ENCODE measurements around the gene CHST11.

Gene CHST11

DNA sequence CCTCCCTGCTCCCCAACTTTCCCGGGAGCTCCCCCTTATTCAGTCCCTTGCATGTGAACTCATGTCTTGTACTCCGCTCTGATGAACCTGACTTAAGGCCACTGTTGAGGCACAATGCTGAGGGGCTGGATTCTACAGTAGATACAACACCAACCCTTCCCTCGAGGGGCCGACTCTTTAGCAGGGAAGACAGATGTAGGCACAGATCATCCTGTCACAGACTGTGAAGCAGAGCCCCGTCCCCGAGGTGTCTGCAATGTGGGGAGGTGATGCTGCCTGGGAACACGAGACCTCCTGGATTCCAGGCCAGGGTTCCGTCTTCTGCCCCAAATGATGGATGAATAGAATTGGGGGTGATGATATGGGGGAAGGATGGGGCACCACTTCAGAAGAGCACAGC lies 175.1 kb downstream of the CHST11 start:
- no peak for DNase-seq (ENCODE audit: low read depth)

DNA sequence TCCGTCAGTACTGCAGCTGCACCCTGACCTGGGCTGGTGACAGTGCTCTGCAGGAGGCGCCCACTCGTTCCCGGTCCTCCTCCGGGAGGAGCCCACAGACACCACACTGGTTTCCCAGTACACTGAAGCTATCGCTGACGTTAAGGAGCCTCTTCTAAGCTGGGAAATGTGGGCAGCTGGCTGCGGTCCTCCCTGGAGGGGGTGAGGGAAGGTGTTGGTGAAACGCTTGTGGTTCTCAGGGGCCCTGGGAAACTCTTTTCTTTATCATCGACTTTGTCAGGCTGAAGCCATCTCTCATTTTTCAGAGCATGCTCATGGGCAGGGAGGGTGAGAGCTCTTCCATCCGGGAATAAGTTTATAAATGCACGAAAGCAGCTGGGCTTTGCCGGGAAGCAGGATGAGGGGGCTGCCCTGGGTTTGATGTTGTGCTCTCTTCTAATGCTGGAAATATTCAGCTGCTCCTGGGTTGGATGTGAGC lies 176.0 kb downstream of the CHST11 start:
- DNase-seq (ENCODE audit: low read depth) = no peak

GRCh38 chr12:104634044-104634443 lies 177.3 kb downstream of the CHST11 start:
- no peak for DNase-seq (ENCODE audit: low read depth)

DNA sequence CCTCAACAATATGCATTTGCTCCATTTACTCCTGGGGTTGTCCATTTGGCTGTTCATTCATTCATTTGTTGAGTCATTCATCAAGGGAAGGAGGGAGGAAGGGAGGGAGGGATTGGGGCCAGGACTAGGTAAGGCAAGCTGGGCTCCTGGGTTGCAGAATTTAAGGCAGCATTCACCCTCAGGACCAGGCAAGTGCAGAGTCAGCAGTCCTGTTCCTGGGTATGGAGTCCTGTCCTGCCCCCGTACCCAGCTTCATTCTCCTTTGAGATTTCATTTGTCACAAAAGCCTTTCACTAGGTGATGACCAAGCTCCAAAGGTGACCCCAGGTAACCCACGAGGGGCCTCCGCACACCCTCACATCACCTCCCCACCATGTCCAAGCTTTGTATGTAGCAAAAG lies 178.1 kb downstream of the CHST11 start:
- no peak for DNase-seq (ENCODE audit: low read depth)

DNA sequence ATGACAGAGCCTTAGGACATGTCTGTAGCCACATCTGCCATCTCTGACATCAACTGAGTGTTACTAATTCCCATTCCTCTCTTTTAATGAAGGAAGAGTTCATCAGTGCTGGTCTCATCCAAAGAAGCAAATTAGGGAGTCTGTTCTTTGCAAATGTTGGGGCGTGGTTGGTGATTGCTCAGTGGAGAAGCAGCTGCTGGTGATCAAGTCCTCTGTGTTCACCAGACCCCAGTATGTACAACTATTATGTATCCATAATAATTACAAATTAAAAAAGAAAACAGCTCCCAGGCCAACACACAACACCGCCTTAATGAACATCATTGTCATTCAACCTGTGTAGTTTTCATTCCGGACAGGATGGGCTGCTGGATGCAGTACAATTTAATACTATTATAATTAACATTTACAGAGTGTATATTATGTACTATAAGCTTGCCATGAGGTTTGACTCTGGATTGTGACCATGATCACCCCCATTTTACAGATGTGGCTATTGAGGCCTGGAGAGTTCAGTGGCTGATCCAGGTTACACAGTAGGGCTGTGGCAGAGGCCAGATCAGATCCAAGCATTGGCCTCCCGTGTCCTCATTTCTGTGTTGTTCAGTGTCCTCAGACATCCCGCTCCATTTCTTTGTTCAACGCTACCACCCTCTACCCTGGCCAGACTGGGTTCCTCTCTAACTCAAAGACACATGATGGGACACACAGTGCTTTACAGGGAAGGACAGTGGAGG lies 179.0 kb downstream of the CHST11 start:
- no peak for DNase-seq (ENCODE audit: low read depth)

- no peak for DNase-seq (ENCODE audit: low read depth)
Observed at GRCh38 chr12:104636496-104636895, 179.7 kb downstream of the CHST11 start.

DNA sequence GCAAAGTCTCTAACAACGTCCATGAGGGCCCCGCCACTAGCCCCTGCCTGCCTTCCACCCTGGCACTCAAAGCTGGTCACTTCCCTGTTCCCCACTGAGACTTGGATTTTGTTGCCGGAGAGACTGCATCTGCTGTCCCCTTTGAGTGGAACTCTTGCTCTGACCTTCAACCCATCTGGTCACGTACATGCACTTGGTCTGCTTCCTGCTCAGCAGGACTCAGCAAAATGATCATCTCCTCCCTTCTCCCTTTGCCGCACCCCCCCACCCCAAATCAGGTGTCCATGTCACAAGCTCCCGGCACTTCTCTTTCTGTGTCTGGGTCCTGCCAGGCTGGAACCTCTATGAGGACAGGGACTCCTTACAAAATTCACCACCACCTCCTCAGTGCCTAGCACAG lies 180.9 kb downstream of the CHST11 start:
- no peak for DNase-seq (ENCODE audit: low read depth)

DNA sequence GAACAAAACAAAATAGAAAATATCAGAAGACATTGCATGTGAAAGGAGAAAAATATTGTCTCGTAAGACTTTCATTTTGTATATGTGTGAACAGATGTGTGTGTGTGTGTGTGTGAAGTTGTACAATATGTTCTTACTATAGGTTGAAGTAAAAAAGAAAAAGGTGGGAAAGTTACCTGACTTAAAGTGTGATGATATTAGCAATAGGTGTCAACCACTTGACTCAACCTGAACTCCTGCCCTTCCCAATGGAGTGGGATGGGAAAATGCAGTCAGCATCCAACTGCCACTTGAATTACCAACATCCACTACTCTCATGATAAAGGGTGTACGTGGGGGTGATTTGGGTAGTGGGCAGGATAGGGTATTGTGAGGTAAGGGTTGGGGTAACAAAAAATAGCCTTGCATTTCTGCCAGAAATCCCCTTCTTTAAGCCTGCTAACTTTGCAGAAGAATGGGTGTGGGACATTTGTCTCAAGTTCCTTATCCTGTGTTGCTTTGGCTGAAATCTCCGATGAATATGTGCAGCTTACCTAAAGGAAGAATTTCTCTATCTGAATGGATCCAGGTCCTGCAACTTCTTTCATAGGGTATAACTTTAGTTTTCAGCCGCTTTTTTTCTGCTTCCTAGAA lies 181.6 kb downstream of the CHST11 start:
- no peak for DNase-seq (ENCODE audit: low read depth)

GRCh38 chr12:104638851-104639240 lies 182.1 kb downstream of the CHST11 start:
- DNase-seq (ENCODE audit: low read depth) = no peak

- DNase-seq (ENCODE audit: low read depth) = no peak
Observed at GRCh38 chr12:104640956-104641355, 184.2 kb downstream of the CHST11 start.

DNA sequence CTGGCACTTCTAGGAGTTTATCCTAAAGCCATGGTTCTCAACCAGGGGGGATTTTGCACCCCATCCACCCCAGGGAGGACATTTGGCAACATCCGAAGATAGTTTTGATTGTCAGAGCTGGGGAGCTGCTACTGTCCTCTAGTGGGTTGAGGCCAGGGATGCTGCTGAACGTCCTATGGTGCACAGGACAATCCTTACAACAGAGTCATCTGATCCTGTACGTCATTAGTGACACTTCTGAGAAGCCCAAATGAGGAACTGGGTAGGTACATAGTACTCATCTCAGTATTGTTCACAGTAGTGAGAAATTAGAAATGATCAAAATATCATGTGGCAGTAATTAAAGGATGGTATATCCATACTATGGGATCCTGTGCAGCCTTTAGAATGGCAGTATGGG lies 185.1 kb downstream of the CHST11 start:
- no peak for DNase-seq (ENCODE audit: low read depth)

DNA sequence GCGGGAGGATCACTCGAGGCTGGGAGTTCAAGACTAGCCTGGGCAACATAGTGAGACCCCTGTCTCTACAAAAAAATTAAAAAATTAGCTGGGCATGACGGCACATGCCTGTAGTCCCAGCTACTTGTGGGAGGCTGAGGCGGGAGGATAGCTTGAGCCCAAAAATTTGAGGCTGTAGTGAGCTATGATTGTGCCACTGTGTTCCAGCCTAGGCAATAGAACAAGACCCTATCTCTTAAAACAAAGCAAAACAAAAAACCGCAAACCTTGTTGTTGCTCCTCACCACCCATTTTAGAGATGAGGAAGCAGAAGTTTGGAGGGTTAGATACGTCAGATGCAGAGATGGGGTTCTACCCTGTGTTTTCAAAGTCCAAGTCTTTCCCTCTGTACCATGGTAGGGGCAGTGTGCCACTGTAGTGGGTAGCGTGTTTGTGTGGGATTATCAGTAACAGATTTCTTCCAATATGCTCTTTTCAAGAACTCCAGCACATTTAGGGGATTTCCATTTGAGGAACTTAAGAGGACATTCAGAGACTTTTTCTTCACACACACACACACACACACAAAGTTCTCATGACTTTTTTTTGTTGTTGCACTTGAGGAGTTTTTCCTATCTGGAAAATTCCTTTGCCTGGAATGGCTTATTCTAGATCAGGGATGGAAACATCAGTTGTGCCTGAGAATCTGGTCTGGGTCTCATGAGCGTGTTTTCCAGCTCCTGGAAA lies 186.5 kb downstream of the CHST11 start:
- DNase-seq (ENCODE audit: low read depth) = no peak

DNA sequence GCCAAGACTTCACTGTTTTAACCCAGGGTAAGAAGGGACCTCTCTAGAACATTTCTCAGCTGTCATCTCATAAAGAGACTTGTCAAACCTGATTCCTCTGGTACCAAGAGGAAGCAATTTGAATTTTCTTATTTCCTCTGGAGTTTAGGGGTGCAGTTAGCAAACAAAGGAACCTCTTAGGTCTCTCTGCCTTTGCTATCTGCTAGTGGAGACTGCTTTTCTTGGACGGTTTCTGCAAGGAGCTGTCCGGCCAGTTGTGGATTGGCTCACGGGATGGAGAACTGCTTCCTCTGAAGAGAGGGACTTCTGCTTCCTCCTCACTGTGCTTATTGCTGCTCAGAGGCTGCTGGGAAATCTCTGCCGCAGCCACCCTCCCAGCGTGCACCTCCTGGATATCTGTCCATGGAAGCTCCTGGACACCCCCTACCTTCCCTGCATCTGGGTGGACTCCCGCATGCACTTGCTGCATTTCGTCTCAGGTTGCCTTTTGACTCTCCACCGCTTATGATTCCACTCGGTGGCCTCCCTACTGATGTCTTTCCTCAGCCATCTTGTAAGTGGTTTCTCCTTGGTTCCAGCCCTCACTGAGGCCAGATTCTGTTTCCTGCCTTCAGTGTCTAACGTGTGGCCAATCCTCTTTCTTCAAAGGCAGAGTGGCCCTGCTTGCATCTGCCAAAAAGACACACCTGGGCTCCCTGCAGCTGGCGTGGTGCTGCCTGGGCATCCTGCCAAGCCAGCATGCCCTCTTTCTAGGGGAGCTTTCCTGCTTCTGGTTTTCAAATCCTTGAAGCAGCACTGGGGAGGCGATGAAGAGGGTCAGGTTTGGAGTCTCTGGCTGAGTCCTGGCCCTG lies 187.3 kb downstream of the CHST11 start:
- no peak for DNase-seq (ENCODE audit: low read depth)

GRCh38 chr12:104648756-104649155 lies 192.0 kb downstream of the CHST11 start:
- DNase-seq (ENCODE audit: low read depth) = no peak

GRCh38 chr12:104649217-104649824 lies 192.6 kb downstream of the CHST11 start:
- no peak for DNase-seq (ENCODE audit: low read depth)

- DNase-seq (ENCODE audit: low read depth) = no peak
Observed at GRCh38 chr12:104649921-104650320, 193.2 kb downstream of the CHST11 start.

DNA sequence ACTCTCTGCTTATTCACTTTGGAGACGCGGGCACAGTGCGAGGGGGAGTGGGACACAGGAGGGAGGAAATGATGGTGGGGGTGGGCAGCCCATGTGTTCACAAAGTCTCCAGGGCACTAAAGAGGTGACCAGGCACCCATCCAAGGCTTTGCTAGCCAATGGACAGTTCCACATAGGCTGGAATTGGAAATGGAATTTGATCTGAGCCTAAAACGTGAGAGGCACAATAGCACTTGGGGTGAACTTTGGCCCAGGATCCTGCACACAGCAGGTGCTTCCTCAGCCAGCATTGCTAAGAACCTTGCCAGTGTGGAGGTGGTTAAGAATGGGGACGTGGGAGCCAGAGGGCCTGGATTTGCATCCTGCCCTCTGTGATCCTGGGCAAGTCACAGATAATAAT lies 193.8 kb downstream of the CHST11 start:
- no peak for DNase-seq (ENCODE audit: low read depth)

DNA sequence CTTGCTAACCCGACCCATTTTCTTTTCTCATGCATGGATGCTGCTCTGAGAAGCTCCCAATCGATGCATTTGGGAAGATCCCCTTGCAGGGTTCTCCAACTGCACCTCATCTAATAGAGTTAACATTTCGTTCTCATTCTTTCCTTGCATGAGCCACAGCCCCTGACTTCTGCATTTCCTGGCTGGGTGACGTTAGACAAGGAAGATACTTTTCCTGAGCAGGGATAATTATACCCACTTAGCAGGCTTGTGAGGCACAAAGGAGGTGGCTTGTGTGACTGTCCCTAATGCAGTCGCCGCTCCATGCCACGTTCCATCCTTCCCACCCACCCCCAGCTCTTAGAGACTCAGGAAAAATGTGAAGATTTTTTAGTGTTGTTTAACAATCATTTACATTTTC lies 195.1 kb downstream of the CHST11 start:
- no peak for DNase-seq (ENCODE audit: low read depth)

DNA sequence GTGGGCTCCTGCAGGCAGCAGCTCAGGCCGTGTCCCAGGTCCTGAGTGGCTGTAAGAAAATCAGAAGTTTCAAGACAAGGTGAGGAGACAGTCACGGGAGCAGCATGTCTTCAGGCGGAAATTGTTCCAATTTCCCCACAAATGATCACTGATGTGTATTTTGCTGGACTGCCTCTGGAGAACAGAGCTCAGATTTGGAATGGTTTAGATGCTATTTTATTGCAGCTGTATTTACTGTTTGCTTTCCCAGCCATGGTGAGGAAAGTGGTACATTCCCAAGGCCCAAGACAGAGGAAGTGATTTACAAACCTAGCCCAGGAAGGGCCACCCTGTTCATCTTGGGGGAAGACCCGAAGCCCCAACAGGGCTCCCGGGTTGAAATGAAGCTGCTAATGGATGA lies 195.6 kb downstream of the CHST11 start:
- DNase-seq (ENCODE audit: low read depth) = no peak

- DNase-seq (ENCODE audit: low read depth) = no peak
Observed at GRCh38 chr12:104652910-104653309, 196.2 kb downstream of the CHST11 start.

DNA sequence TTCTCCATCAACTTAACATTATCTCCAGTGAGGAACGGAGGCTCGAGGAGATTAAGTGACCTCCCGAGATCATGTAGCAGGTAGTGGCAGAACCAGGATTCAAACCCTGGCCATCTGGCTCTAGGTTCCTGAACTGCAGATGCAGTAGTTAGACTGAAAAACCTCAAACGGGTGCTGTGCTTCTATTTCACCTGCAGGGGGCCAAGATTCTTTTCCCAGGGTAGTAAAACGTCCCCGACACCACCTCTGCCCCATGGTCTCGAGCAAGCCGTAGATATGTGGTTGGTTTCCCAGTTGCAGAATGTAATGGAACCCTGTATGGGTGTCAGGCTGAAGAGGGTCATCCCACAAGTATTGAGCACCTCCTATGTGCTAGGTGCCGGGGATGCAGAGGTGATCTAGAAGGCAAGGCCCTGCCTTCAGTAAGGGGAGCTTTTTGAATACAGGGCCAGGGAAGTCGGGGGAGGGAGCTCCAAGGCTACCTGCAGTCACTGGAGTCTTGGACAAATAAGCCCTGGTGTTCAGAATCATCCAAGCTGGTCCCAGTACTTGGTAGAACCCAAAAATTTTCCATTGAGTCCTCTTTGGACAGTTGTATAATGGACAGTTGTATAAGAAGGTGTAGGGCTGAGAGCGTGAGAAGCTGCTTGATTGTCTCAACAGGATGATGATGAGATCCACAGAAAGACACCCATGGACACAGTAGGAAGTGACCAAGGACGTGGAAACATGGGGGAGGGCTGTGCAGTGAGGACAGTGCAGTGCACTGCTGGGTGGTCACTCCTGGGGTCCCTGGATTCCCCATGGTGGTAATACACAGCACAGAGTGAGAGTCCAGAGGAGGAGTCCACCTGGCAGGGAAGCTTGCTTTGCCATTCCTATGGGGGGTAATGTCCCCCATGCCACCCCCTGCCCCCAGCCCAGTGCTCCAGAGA lies 197.2 kb downstream of the CHST11 start:
- DNase-seq (ENCODE audit: low read depth) = no peak
